GM23248 (cell line): ENCODE results near the gene SLC27A3. TPM values are rescaled to one million over a fixed set of nuclear protein-coding genes. Genes with fewer than 3 reads are reported as not detected.
A peak's percentile ranks its signal among the peaks of the same experiment; 100 is the strongest.

Experiments
- DNase-seq: peaks from one replicate; pipeline ENCODE4 v3.0.0-alpha.2; 2015
- H2AFZ ChIP-seq: fragments of 200-600 bp; sonication (generic); 2 replicates; pipeline ENCODE4 v1.6.1; 2016; ENCODE audit warnings: antibody characterized with exemption
- H3F3A ChIP-seq: fragments of 200-600 bp; sonication (generic); 2 replicates; pipeline ENCODE4 v1.6.1; 2016; ENCODE audit warnings: mild to moderate bottlenecking, antibody characterized with exemption, mixed run types; ENCODE audit not compliant: insufficient read depth
- H3K27ac ChIP-seq: fragments of 200-600 bp; sonication (generic); 2 replicates; pipeline ENCODE4 v1.5.1; 2016; ENCODE audit warnings: mild to moderate bottlenecking
- H3K27me3 ChIP-seq: fragments of 200-600 bp; sonication (generic); replicated peaks from 2 replicates; pipeline ENCODE4 v1.6.1; 2016; ENCODE audit warnings: mild to moderate bottlenecking; ENCODE audit not compliant: insufficient read depth
- H3K36me3 ChIP-seq: fragments of 200-600 bp; sonication (generic); 2 replicates; pipeline ENCODE4 v1.6.1; 2016; ENCODE audit warnings: low read depth, mild to moderate bottlenecking
- H3K4me1 ChIP-seq: fragments of 200-600 bp; sonication (generic); 2 replicates; pipeline ENCODE4 v1.6.1; 2016; ENCODE audit warnings: mild to moderate bottlenecking; ENCODE audit not compliant: insufficient read depth
- H3K4me2 ChIP-seq: fragments of 200-600 bp; sonication (generic); one replicate; pipeline ENCODE4 v1.6.1; 2016; ENCODE audit warnings: mild to moderate bottlenecking; ENCODE audit not compliant: unreplicated experiment
- H3K4me3 ChIP-seq: fragments of 200-600 bp; sonication (generic); 2 replicates; pipeline ENCODE4 v1.5.1; 2016; ENCODE audit warnings: mild to moderate bottlenecking
- H3K79me2 ChIP-seq: fragments of 200-600 bp; sonication (generic); 2 replicates; pipeline ENCODE4 v1.6.1; 2016; ENCODE audit warnings: mild to moderate bottlenecking; ENCODE audit not compliant: insufficient read depth
- H3K9ac ChIP-seq: fragments of 200-600 bp; sonication (generic); 2 replicates; pipeline ENCODE4 v1.6.1; 2016; ENCODE audit warnings: mild to moderate bottlenecking
- H3K9me2 ChIP-seq: fragments of 200-600 bp; sonication (generic); 2 replicates; pipeline ENCODE4 v1.6.1; 2016; ENCODE audit warnings: mixed run types, mild to moderate bottlenecking, moderate library complexity; ENCODE audit not compliant: insufficient read depth
- H3K9me3 ChIP-seq: fragments of 200-600 bp; sonication (generic); one replicate; pipeline ENCODE4 v1.6.1; 2017; ENCODE audit warnings: low read depth
- H4K20me1 ChIP-seq: fragments of 200-600 bp; sonication (generic); 2 replicates; pipeline ENCODE4 v1.6.0; 2016; ENCODE audit not compliant: insufficient read depth
- EZH2 ChIP-seq: fragments of 200-600 bp; sonication (generic); IDR thresholded peaks from 2 replicates; pipeline ENCODE4 v1.6.1; 2018; ENCODE audit warnings: antibody characterized with exemption, mild to moderate bottlenecking; ENCODE audit not compliant: insufficient read depth, poor library complexity, severe bottlenecking
- EZH2phosphoT487 ChIP-seq: fragments of 200-600 bp; sonication (generic); IDR thresholded peaks from 2 replicates; pipeline ENCODE4 v1.6.1; 2018; ENCODE audit warnings: antibody characterized with exemption, moderate library complexity, mild to moderate bottlenecking, low read depth; ENCODE audit not compliant: insufficient read depth
- WGBS, 2 experiments: methylation state at CpG; one replicate each; pipeline ENCODE4 v1.1.6; 2015 to 2017; ENCODE audit warnings: low lambda C conversion rate in 2 of 2, low coverage in 1 of 2; ENCODE audit errors: missing lambda C conversion rate in 2 of 2; 5-methylcytosine and 5-hydroxymethylcytosine counted together
- in situ Hi-C: fragments of 300-500 bp; cut with MboI; formaldehyde crosslinking; loops from 2 replicates; pipeline ENCODE4 v1.15.0; 2020
- polyA plus RNA-seq: library from polyadenylated mRNA; unstranded; fragments of >200 nt; fragmentation: Nextera tagmentation; extraction: Ambion mirVana; gene quantifications from 2 replicates; pipeline ENCODE4 v1.2.1, GENCODE V29; 2016
- total RNA-seq: library from RNA; depleted of rRNA; stranded (reverse); fragments of >200 nt; shearing (Covaris generic); gene quantifications from 2 replicates; pipeline ENCODE4 v1.2.3, GENCODE V29; 2014

The SLC27A3 gene
- total and polyA plus RNA-seq, 2 experiments from 2014 or later, result 5.6 to 8.8 TPM

DNA sequence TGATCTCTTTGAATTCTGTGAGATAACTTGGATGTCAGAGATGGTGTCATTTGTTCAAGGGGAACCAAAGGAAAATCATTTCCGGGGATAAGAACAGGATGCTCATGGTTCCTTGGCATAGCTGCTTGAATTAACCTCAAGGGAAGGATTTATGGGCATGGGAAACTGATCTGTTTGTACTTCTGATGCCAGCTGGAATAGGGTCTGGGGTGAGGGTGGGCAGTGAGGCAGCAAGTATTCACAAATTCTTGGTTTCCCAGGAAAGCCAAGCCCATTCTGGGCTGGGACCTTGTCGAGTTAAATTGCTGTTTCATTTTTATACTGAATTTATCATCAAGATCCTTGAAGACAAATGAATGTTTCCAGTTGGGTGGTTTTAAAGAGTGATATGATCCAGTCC lies 33.2 kb upstream of the SLC27A3 start:
- H3K9me3 ChIP-seq, result no peaks in the 10 kb centered on the region
- in situ Hi-C loops, result loop anchor here (25.0 kb wide), 1 partner anchor 380 kb away; the partner anchor contains the start of gene S100A9
- no peaks in the 10 kb centered on the region for H4K20me1 ChIP-seq
- H3K4me2 ChIP-seq, result no peak overlapping the region
- TF ChIP-seq EZH2 (no peak), EZH2phosphoT487 (no peak)
- peak overlapping the region; percentile 76; the same call in 1 of the 2 replicates for H3K27ac ChIP-seq
- peaks cover 32% of the 10 kb centered on the region for H3K79me2 ChIP-seq
- H2AFZ ChIP-seq, result no peak overlapping the region
- WGBS, 2 experiments, result 67 to 76% methylated on average over 2 of the region's 2 CpGs
- H3K4me1 ChIP-seq, result peaks cover 16% of the 10 kb centered on the region
- no peak for DNase-seq
- no peaks in the 10 kb centered on the region for H3K27me3 ChIP-seq
- peaks cover 25% of the 10 kb centered on the region for H3F3A ChIP-seq
- H3K9me2 ChIP-seq, result no peaks in the 10 kb centered on the region
- peaks cover 23% of the 10 kb centered on the region for H3K36me3 ChIP-seq
- H3K4me3 ChIP-seq, result no peak overlapping the region
- H3K9ac ChIP-seq, result no peak overlapping the region

DNA sequence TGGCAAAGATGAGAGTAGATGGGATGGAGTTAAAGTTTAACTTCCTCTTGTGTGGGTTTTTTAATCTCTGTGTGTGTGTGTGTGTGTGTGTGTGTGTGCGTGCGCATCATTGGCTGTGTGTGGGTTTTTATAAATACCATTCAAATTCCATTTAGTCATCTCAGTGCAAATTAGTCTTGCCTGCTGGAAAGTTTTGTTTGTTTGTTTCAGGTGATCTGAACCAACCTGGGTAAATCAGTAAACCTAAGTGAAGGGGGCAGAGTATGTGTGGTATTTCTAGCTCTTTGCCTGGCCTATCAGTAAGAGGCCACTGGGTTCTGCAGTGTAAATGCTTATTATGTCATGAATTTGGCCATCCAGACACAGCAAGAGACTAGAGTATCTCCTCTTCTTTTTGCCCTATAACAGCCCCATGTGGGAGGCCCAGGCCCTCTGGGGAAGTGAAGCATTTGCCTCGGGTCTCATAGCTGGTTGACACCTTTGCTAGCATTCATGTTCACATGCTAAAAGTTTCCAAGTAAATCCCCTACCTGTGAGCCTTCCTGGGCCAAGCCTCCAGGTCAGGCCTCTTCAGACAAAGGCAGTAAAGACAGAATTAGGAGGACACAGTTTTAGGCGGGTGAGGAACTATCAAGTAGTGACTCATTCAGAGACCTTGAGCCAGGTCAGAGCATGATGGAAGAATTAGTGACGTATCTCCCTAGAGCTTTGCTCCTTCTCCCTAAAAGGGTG lies 32.6 kb upstream of the SLC27A3 start:
- Histone ChIP-seq H3K4me1 (peaks cover 16% of the 10 kb centered on the region), H3K27ac (peak overlapping the region; percentile 76), H3K9me2 (no peaks in the 10 kb centered on the region), H3K9me3 (no peaks in the 10 kb centered on the region), H2AFZ (no peak overlapping the region), H3F3A (peaks cover 31% of the 10 kb centered on the region), H3K4me2 (peak overlapping the region; percentile 20), H3K27me3 (no peaks in the 10 kb centered on the region), H3K36me3 (peaks cover 29% of the 10 kb centered on the region), H4K20me1 (no peaks in the 10 kb centered on the region), H3K79me2 (peaks cover 29% of the 10 kb centered on the region), H3K4me3 (no peak overlapping the region), H3K9ac (peak overlapping the region; percentile 32)
- no peak for TF ChIP-seq EZH2
- 30 to 42% methylated on average over 5 of the region's 5 CpGs for WGBS, 2 experiments
- in situ Hi-C loops, result loop anchor here (25.0 kb wide), 1 partner anchor 380 kb away; the partner anchor contains the start of gene S100A9
- peak; percentile 79 for DNase-seq

DNA sequence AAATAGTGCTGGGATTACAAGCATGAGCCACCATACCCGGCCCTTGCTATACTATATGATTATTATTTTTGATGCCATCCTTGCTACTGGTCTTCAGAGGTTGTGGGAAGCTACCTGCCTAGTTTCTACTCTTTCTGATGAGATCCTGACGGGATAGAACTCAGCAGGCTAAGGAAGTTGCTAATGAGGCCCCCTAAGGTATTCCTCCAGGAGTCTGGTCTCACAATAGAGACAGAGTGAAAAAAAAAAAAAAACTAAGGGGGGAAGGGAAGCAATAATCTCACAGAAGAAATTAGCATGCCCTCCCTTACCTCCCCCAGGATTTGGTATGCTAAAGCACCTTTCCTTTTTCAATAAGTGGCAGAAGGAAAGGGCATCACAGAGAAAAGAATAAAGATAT lies 29.8 kb upstream of the SLC27A3 start:
- Histone ChIP-seq H3K27ac (no peak overlapping the region), H3K9me3 (no peaks in the 10 kb centered on the region), H3K27me3 (no peaks in the 10 kb centered on the region), H3K9ac (no peak overlapping the region), H3K9me2 (no peaks in the 10 kb centered on the region), H3K4me2 (no peak overlapping the region), H2AFZ (no peak overlapping the region), H3K4me3 (no peak overlapping the region), H4K20me1 (no peaks in the 10 kb centered on the region), H3K4me1 (peaks cover 26% of the 10 kb centered on the region), H3K79me2 (peaks cover 17% of the 10 kb centered on the region; the same call in 1 of the 2 replicates), H3F3A (peaks cover 53% of the 10 kb centered on the region), H3K36me3 (peaks cover 30% of the 10 kb centered on the region)
- DNase-seq, result no peak
- in situ Hi-C loops, result loop anchor here (25.0 kb wide), 1 partner anchor 383 kb away; the partner anchor contains the start of gene S100A9
- TF ChIP-seq EZH2, result no peak
- no peak for TF ChIP-seq EZH2phosphoT487
- WGBS, 2 experiments, result 98% methylated on average over 2 of the region's 2 CpGs

DNA sequence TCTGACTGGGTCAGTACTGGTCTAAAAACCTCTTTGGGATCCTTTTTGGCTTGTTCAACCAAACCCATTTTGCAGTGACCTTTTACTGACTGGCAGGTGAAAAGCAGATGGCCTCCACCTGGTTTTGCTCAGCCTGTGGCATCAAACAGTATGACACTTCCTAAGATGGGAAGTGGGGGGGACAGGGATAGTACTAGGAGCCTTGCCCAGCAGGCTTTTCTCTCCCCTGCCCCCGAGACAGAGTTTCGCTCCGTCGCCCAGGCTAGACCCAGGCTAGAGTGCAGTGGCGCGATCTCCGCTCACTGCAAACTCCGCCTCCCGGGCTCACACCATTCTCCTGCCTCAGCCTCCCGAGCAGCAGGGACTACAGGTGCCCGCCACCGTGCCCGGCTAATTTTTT lies 29.0 kb upstream of the SLC27A3 start:
- H3K4me1 ChIP-seq, result peaks cover 29% of the 10 kb centered on the region
- no peaks in the 10 kb centered on the region for H3K27me3 ChIP-seq
- H3F3A ChIP-seq, result peaks cover 58% of the 10 kb centered on the region
- no peak overlapping the region for H3K4me3 ChIP-seq
- H3K9ac ChIP-seq, result no peak overlapping the region
- no peak overlapping the region for H3K4me2 ChIP-seq
- no peak for TF ChIP-seq EZH2phosphoT487
- no peak for TF ChIP-seq EZH2
- peaks cover 33% of the 10 kb centered on the region for H3K36me3 ChIP-seq
- no peaks in the 10 kb centered on the region for H3K9me2 ChIP-seq
- H3K9me3 ChIP-seq, result no peaks in the 10 kb centered on the region
- peaks cover 17% of the 10 kb centered on the region; the same call in 1 of the 2 replicates for H3K79me2 ChIP-seq
- 92 to 97% methylated on average over 12 to 13 of the region's 13 CpGs for WGBS, 2 experiments
- H2AFZ ChIP-seq, result no peak overlapping the region
- in situ Hi-C loops, result loop anchor here (25.0 kb wide), 1 partner anchor 384 kb away; the partner anchor contains the start of gene S100A9
- no peaks in the 10 kb centered on the region for H4K20me1 ChIP-seq
- no peak for DNase-seq
- H3K27ac ChIP-seq, result no peak overlapping the region
